PC-9 (cell line): ENCODE data around the gene ROBO1.

ENCODE experiments used
- EZH2 ChIP-seq: fragments of 200-600 bp; sonication (generic); IDR thresholded peaks from 2 replicates; pipeline ENCODE4 v1.8.0; 2017; ENCODE audit warnings: antibody characterized with exemption, low read depth
- TF ChIP-seq, protein P1 (sequence below): fragments of 200-600 bp; sonication (generic); conservative IDR thresholded peaks from 2 replicates; pipeline ENCODE4 v1.6.1; 2017; ENCODE audit warnings: mixed run types, antibody characterized with exemption, mild to moderate bottlenecking, moderate library complexity

GRCh38 chr3:78822726-78823125 lies 945.1 kb downstream of the ROBO1 start:
- TF ChIP-seq, protein P1, sequence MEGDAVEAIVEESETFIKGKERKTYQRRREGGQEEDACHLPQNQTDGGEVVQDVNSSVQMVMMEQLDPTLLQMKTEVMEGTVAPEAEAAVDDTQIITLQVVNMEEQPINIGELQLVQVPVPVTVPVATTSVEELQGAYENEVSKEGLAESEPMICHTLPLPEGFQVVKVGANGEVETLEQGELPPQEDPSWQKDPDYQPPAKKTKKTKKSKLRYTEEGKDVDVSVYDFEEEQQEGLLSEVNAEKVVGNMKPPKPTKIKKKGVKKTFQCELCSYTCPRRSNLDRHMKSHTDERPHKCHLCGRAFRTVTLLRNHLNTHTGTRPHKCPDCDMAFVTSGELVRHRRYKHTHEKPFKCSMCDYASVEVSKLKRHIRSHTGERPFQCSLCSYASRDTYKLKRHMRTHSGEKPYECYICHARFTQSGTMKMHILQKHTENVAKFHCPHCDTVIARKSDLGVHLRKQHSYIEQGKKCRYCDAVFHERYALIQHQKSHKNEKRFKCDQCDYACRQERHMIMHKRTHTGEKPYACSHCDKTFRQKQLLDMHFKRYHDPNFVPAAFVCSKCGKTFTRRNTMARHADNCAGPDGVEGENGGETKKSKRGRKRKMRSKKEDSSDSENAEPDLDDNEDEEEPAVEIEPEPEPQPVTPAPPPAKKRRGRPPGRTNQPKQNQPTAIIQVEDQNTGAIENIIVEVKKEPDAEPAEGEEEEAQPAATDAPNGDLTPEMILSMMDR, result no peak
- TF ChIP-seq EZH2, result no peak
